ENCODE results near the gene NAGPA.

Gene NAGPA

DNA sequence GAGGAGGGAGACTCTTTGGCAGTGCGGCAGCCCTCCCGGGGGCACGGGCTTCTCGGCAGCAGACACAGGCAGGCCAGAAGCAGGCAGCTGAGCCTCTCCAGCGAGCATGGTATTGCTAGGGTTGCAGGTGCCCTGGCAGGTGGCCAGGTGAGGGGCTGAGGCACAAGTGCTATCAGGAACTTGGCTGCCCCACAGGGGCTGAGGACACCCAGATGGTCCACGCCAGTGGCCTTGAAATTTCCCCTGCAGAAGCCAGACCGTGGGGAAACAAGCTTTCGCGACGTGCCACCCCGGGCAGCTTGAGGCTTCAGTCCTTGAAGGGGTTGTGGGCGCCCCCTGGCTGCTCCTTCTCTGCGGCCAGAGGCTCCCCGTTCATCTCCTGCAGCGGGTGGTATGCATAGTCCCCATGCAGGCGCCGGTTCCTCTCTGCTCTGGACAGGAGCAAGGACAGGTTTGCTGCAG is 8.5 kb downstream of the NAGPA start:
- no peak for DNase-seq

GRCh38 chr16:5024632-5025031 is 9.1 kb downstream of the NAGPA start:
- no peak for DNase-seq

DNA sequence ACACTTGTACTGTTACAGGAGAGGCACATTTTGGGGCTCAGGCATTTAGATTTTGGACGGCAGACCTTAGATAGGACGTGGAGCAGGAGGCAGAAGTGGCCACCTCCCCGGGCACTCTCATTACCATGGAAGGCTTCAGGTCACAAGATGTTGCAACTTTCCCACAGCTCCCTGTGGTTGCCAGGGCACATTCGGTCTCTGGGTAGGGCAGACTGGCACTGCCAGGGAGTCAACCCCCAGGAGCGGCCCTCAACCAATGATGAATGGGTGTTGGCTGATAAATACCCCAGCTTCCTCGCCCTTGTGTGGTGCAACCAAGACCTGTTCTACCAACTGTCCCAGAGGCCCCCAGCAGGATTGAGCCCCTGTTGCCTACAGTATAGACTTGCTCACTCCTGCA is 11.2 kb downstream of the NAGPA start:
- DNase-seq: no peak

DNA sequence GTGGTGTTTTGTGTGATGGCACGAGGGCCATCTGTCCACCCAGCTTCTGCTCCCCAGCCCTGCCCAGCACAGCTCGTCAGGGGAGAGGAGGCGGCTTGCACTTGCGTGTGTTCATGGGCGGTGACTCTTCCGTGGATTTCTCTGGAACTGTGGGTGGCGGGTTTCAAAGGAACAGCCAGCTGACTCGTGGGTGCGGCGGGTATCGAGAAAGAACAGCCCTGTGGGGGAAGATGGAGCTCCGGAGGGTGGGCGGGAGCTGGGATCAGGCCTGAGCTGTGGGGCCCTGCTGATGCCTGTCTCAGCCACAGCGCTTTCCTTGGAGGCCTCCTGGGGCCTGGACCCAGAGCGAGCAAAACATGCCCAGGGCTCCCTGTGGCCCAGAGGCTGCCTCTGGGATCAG is 13.2 kb downstream of the NAGPA start:
- no peak for DNase-seq

DNA sequence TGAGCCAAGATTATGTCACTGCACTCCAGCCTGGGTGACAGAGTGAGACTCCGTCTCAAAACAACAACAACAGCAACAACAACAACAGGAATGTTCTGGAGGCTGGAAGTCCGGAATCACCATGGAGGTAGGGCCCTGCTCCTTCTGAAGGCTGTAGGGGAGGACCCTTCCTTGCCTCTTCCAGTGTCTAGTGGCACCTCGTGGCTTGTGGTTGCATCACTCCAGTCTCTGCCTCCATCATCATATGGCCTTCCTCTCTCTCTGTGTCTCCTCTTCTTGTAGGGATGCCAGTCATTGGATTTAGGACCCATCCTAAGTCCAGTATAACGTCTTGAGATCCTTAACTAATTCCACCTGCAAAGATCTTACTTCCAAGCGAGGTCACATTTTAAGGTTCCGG is 14.0 kb downstream of the NAGPA start:
- DNase-seq: no peak

DNA sequence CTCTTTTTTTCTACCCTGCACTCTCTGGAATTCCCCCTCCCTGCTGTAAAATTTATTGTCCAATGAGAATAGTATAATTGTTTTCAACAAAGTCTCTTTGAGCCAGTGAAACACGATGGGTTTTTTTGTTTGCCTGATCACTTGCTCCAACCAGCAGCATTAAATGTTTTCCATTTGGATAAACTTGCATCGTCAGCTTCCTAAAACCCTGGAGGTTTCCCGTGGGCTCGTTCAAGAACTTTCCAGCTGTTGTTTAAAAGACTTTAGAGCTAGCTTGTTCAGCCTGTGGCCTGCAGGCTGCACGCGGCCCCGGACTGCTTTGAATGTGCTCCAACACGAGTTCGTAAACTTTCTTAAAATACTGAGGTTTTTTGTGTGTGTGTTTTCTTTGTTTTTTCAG is 14.9 kb downstream of the NAGPA start:
- DNase-seq: no peak

GRCh38 chr16:5017678-5017969 is 16.1 kb downstream of the NAGPA start:
- DNase-seq: no peak

GRCh38 chr16:5016967-5017677 is 16.6 kb downstream of the NAGPA start:
- DNase-seq: no peak

DNA sequence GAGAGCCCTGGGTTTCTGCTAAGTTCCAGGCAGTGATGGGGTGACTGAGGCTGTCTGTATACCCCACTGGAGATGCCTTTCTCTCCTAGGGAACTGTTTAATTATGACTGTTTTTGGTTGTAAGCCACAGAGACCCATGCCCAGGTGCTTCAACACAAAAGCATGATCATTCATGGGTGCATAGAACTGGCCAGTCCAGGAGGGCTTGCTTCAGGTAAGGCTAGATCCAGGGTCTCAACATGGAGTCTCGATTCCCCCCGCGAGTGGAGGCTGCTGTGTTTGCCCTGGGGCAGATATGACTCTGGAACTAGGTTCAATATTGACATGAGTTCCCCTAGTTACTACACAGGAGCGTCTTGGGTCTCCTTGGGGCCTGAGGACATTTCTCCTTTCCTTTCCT is 17.8 kb downstream of the NAGPA start:
- DNase-seq: no peak

DNA sequence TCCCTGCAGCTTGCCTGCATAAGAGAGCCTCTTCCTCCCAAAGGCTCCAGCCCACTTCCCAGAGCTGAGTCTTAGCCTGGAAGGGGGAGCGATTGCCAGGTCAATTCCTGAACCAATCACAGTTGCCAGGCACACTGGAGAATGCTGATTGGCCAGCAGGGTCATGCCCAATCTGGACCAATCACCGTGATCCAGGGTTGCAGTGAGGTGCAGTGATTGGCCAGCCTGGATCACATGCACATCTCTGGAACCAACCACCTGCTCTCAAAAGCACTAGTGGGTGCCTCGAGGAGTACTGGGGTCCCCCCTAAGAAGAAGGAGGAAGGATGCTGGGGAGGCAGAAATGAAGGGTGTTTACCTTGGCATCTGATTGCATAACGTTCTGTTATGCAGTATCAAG is 18.4 kb downstream of the NAGPA start:
- no peak for DNase-seq

GRCh38 chr16:5012887-5013286 is 20.8 kb downstream of the NAGPA start:
- DNase-seq: no peak

- no peak for DNase-seq
Observed at GRCh38 chr16:5011637-5012036, 22.1 kb downstream of the NAGPA start.

DNA sequence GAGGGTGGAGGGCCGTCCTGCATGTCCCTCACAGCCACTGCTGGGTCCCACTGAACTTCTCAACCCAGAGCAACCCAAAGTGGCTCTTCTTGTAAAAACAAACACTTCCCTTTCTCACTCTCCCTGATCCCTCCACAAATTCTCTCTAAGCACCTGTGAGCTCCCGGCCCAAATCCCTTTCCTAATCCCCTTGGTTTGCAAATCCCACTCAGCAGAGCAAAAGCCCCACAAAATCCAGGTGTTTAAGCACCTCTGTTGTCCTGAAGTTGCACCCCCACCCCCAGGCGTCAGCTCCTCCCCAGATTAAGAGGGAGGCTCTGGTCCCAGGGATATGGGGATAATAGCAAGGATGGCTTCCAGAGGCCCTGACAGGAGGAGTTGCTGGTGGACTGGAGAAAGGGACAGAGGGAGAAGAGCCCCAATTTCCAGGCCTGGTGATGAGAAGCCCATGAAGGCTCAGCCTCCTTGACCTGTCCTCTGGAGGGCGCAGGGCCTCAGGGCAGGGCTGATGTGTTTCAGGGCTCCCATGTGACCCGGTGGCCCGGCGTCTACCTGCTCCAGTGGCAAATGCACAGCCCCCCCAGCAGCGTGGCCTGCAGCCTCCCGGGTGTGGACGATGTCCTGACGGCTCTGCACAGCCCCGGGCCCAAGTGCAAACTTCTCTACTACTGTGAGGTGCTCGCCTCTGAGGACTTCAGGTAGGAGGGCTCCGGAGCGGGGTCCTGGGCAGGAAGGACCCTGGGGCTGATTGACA is 23.0 kb downstream of the NAGPA start:
- no peak for DNase-seq

GRCh38 chr16:5008311-5008731 is 25.4 kb downstream of the NAGPA start:
- DNase-seq: no peak

DNA sequence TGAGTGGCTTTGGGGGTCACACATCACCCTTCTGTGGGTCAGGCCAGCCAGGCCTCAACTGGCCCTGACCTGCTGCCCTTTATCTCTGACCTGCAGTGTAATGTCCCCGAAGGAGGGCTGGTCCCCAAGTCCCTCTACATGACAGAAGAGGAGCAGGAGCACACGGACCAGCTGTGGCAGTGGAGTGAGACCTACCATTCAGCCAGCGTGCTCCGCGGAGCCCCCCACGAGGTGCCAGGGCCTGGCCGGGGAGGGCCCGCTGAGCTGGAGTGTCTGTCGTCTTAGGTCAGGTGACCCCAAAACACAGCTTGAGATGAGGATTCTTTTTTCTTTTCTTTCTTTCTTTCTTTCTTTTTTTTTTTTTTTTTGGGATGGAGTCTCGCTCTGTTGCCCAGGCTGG is 26.5 kb downstream of the NAGPA start:
- DNase-seq: no peak

GRCh38 chr16:5006348-5007193 is 27.2 kb downstream of the NAGPA start:
- DNase-seq: no peak

DNA sequence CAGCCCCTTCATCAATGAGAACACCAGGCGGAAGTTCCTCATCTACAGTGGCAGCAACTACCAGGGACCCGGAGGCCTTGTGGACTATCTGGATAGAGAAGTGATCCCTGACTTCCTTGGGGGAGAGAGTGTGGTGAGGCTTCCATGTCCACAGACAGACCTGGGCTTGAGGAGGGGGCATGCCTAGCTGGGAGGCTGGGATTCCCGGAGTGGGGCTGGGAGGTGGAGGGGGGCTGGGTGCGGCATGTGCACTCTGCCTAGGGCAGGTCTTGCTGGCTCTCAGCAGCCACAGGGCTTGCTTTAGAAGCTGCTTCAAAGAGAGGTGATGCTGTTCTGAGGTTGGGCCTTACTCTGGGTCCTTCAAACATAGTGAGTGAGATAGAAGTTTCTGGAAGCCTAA is 27.8 kb downstream of the NAGPA start:
- no peak for DNase-seq

GRCh38 chr16:5004311-5004710 is 29.4 kb downstream of the NAGPA start:
- DNase-seq: no peak

GRCh38 chr16:5003828-5004227 is 29.9 kb downstream of the NAGPA start:
- no peak for DNase-seq

DNA sequence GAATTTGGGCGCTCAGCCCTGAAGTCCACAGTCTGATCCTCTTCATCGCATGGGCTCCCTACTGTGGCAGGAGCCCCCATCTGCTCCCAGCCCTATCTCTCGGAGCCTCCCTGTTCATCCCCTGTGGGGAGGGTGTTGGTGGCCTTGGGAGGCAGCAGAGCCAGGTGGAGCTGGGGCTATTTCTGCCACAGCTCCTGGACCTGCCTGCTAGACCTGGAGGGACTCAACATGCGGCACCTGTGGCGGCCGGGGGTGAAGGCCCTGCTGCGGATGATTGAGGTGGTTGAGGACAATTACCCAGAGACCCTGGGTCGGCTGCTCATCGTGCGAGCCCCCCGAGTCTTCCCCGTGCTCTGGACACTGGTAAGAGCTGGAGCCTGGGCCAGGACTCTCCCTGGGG is 30.5 kb downstream of the NAGPA start:
- DNase-seq: no peak

DNA sequence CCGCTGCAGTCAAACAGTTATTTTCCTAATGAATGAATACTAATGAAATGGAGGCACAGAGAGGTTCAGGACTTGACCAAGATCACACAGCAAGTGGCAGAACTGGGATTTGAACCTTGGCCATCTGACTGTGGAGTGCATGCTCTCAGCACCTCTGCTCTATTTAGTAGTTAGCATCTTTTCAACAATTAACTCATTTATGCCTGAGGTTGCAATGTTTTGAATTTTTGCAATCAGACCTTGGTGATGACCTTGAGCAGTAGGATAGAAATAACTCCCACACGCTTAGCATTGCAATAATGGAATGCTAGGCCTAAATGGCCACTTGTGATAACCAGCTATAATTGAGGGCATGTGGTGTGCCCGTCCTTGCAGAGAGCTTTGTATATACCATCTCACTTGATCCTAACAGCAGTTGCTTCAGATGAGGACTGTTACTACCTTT is 31.0 kb downstream of the NAGPA start:
- DNase-seq: no peak

DNA sequence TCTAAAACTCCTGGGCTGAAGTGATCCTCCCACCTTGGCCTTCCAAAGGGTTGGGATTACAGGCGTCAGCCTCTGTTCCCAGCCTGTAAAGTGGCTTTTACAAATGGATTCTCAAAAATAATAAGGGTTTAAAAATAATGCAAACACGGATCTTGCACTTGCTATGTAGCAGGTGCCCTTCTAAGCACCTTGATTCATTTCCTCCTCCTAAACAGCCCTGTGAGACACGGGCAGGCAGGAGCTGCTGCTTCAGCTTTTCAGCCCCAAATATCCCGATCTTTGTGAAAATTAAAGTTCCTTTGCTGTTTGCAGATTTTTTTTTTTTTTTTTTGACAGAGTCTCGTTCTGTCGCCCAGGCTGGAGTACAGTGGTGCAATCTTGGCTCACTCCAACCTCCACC is 31.7 kb downstream of the NAGPA start:
- no peak for DNase-seq

GRCh38 chr16:5001571-5001970 is 32.2 kb downstream of the NAGPA start:
- DNase-seq: no peak

DNA sequence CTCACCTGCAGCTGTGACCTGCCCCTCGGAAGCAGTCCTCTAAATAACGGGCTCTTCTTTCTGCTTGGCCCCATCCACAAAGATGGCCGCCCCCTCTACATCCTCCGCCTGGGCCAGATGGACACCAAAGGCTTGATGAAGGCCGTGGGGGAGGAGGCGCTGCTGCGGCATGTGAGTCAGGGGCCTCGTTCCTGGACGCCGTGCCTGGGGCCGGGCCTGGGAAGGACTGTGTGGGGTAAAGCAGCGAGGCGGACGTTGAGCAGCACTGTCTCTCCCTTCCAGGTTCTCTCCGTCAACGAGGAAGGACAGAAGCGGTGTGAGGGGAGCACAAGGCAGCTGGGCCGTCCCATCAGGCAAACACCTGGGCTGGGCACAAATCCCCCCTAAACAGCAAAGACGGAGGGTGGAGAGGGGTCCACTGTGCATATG is 33.1 kb downstream of the NAGPA start:
- no peak for DNase-seq

Measured in NCI-H187 treated with DMSO at 0.1 percent for 48 hours (cell line).